HEK293 (cell line): ENCODE results near the gene GTF2F1.

Experiments used
- CTCF ChIA-PET: fragments of 350-600 bp; formaldehyde crosslinking; extraction: SDS; loops from one replicate; lab custom pipeline; 2021; ENCODE audit warnings: antibody characterized with exemption; lab: Yijun Ruan, JAX
- POLR2A ChIA-PET: fragments of 300-600 bp; formaldehyde crosslinking; extraction: SDS; loops from one replicate; lab custom pipeline; 2020; ENCODE audit warnings: antibody characterized with exemption, inconsistent platforms; lab: Yijun Ruan, JAX
- H3K27ac ChIP-seq: fragments of 200-500 bp; sonication (Bioruptor generic); 2 replicates; pipeline ENCODE4 v1.5.1; 2014; ENCODE audit warnings: low read depth, low read length, control low read depth, inconsistent platforms; ENCODE audit errors: extremely low read depth
- H3K36me3 ChIP-seq, 2 experiments: fragments of 200-500 bp in 1 of 2; sonication (Bioruptor generic) in 1 of 2; 1 replicate in 1 of 2; 2 replicates in 1 of 2; pipeline ENCODE4 v1.5.1; 2014 to 2017; ENCODE audit warnings: inconsistent platforms in 2 of 2, low read length in 2 of 2; ENCODE audit not compliant: control insufficient read depth in 2 of 2, insufficient read depth in 1 of 2
- H3K4me1 ChIP-seq: fragments of 200-500 bp; sonication (Bioruptor generic); 2 replicates; pipeline ENCODE4 v1.5.1; 2014; ENCODE audit warnings: mild to moderate bottlenecking, low read length, inconsistent platforms; ENCODE audit not compliant: control insufficient read depth, insufficient read depth
- H3K4me3 ChIP-seq: 2 replicates; pipeline ENCODE4 v1.5.1; 2011; ENCODE audit warnings: low read depth, mild to moderate bottlenecking, control low read depth, low read length, moderate library complexity
- H3K9me3 ChIP-seq: fragments of 200-500 bp; sonication (Bioruptor generic); 2 replicates; pipeline ENCODE4 v1.5.1; 2014; ENCODE audit warnings: low read depth, low read length, inconsistent platforms; ENCODE audit not compliant: control insufficient read depth, insufficient read depth
- KLF7 ChIP-seq: fragments of 450-650 bp; formaldehyde crosslinking; IDR thresholded peaks from 2 replicates; pipeline ENCODE4 v1.5.1; 2016; ENCODE audit warnings: missing biosample characterization, missing genetic modification characterization, borderline replicate concordance
- PATZ1 ChIP-seq: fragments of 450-650 bp; formaldehyde crosslinking; IDR thresholded peaks from 2 replicates; pipeline ENCODE4 v1.5.1; 2016; ENCODE audit warnings: missing biosample characterization, missing genetic modification characterization
- SP3 ChIP-seq: fragments of 450-650 bp; formaldehyde crosslinking; IDR thresholded peaks from 2 replicates; pipeline ENCODE4 v1.5.1; 2016; ENCODE audit warnings: missing biosample characterization, missing genetic modification characterization
- ZBTB7A ChIP-seq: fragments of 450-650 bp; formaldehyde crosslinking; IDR thresholded peaks from 2 replicates; pipeline ENCODE4 v1.5.1; 2016; ENCODE audit warnings: low read depth, missing biosample characterization, missing genetic modification characterization
- ZFP37 ChIP-seq: fragments of 450-650 bp; formaldehyde crosslinking; IDR thresholded peaks from 2 replicates; pipeline ENCODE4 v1.5.1; 2016; ENCODE audit warnings: missing biosample characterization, missing genetic modification characterization
- ZNF112 ChIP-seq: fragments of 450-650 bp; formaldehyde crosslinking; IDR thresholded peaks from 2 replicates; pipeline ENCODE4 v1.5.0; 2017; ENCODE audit warnings: missing biosample characterization, missing genetic modification characterization
- ZNF169 ChIP-seq: fragments of 450-650 bp; formaldehyde crosslinking; IDR thresholded peaks from 2 replicates; pipeline ENCODE4 v1.5.1; 2016; ENCODE audit warnings: missing biosample characterization, missing genetic modification characterization
- ZNF280C ChIP-seq: fragments of 450-650 bp; formaldehyde crosslinking; IDR thresholded peaks from 2 replicates; pipeline ENCODE4 v1.5.1; 2016; ENCODE audit warnings: missing biosample characterization, missing genetic modification characterization
- ZNF529 ChIP-seq: fragments of 450-650 bp; formaldehyde crosslinking; IDR thresholded peaks from 2 replicates; pipeline ENCODE4 v1.5.1; 2017; ENCODE audit warnings: missing genetic modification characterization, missing biosample characterization; ENCODE audit not compliant: insufficient replicate concordance
- ZNF560 ChIP-seq: fragments of 450-650 bp; formaldehyde crosslinking; IDR thresholded peaks from 2 replicates; pipeline ENCODE4 v1.5.1; 2017; ENCODE audit warnings: missing biosample characterization, missing genetic modification characterization, borderline replicate concordance
- ZNF658 ChIP-seq: fragments of 450-650 bp; formaldehyde crosslinking; IDR thresholded peaks from 2 replicates; pipeline ENCODE4; 2016; ENCODE audit warnings: missing biosample characterization, missing genetic modification characterization
- ZSCAN23 ChIP-seq: fragments of 450-650 bp; formaldehyde crosslinking; IDR thresholded peaks from 2 replicates; pipeline ENCODE4 v1.5.1; 2016; ENCODE audit warnings: missing biosample characterization, missing genetic modification characterization
- ZSCAN5A ChIP-seq: fragments of 450-650 bp; formaldehyde crosslinking; IDR thresholded peaks from 2 replicates; pipeline ENCODE4 v1.5.1; 2016; ENCODE audit warnings: missing biosample characterization, missing genetic modification characterization
- TF ChIP-seq, protein P1 (sequence below): fragments of 450-650 bp; formaldehyde crosslinking; IDR thresholded peaks from 2 replicates; pipeline ENCODE4 v1.5.1; 2017; ENCODE audit warnings: missing biosample characterization, mild to moderate bottlenecking, missing genetic modification characterization, moderate library complexity
- TF ChIP-seq, protein P2 (sequence below): fragments of 450-650 bp; formaldehyde crosslinking; IDR thresholded peaks from 2 replicates; pipeline ENCODE4 v1.5.1; 2016; ENCODE audit warnings: missing biosample characterization, missing genetic modification characterization

Gene GTF2F1

DNA sequence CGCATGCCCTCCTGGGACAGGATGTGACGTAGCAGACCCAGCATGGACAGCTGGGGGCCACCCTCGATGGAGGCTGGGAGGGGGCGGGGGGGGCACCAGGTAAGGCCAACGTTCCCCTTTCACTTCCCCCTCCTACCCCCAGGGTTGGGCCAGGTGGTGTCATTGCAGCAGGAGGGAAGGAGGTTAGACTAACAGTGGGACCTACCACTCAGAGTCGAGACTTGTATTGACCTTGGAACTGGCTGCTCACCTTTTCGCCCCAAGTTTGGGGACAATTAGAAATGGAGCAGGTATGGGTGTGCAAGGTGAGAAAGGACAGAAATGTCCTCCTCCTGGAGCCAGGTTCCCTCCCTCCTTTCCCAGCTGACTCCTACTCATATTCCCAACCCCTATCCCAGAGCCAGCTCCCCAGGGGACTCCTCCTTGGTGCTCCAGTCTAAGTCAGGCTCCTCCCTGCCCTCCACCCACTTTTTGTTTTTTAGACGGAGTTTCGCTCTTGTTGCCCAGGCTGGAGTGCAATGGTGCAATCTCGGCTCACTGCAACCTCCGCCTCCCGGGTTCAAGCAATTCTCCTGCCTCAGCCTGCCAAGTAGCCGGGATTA, 49.2 kb upstream of the GTF2F1 start:
- Histone ChIP-seq H3K36me3 (peaks cover 0 to 9% of the 10 kb centered on the region in 2 experiments; a peak in 2 of 3 replicates), H3K4me1 (no peaks in the 10 kb centered on the region), H3K27ac (no peak overlapping the region), H3K9me3 (no peaks in the 10 kb centered on the region), H3K4me3 (no peak overlapping the region)
- POLR2A ChIA-PET = no interaction called here
- TF ChIP-seq, protein P1, sequence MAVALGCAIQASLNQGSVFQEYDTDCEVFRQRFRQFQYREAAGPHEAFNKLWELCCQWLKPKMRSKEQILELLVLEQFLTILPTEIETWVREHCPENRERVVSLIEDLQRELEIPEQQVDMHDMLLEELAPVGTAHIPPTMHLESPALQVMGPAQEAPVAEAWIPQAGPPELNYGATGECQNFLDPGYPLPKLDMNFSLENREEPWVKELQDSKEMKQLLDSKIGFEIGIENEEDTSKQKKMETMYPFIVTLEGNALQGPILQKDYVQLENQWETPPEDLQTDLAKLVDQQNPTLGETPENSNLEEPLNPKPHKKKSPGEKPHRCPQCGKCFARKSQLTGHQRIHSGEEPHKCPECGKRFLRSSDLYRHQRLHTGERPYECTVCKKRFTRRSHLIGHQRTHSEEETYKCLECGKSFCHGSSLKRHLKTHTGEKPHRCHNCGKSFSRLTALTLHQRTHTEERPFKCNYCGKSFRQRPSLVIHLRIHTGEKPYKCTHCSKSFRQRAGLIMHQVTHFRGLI (tag by site-specific recombination) = no peak
- no peak for TF ChIP-seq ZBTB7A (tag by site-specific recombination)
- no peak for TF ChIP-seq ZNF560
- no peak for TF ChIP-seq SP3 (tag by site-specific recombination)
- no peak for TF ChIP-seq ZSCAN5A (tag by site-specific recombination)
- TF ChIP-seq ZNF112 = no peak
- TF ChIP-seq ZNF280C (tag by site-specific recombination) = no peak
- TF ChIP-seq ZFP37 (tag by site-specific recombination) = no peak
- no peak for TF ChIP-seq ZNF658 (tag by site-specific recombination)
- no peak for TF ChIP-seq PATZ1 (tag by site-specific recombination)
- TF ChIP-seq KLF7 (tag by site-specific recombination) = no peak
- TF ChIP-seq ZSCAN23 (tag by site-specific recombination) = no peak
- TF ChIP-seq, protein P2, sequence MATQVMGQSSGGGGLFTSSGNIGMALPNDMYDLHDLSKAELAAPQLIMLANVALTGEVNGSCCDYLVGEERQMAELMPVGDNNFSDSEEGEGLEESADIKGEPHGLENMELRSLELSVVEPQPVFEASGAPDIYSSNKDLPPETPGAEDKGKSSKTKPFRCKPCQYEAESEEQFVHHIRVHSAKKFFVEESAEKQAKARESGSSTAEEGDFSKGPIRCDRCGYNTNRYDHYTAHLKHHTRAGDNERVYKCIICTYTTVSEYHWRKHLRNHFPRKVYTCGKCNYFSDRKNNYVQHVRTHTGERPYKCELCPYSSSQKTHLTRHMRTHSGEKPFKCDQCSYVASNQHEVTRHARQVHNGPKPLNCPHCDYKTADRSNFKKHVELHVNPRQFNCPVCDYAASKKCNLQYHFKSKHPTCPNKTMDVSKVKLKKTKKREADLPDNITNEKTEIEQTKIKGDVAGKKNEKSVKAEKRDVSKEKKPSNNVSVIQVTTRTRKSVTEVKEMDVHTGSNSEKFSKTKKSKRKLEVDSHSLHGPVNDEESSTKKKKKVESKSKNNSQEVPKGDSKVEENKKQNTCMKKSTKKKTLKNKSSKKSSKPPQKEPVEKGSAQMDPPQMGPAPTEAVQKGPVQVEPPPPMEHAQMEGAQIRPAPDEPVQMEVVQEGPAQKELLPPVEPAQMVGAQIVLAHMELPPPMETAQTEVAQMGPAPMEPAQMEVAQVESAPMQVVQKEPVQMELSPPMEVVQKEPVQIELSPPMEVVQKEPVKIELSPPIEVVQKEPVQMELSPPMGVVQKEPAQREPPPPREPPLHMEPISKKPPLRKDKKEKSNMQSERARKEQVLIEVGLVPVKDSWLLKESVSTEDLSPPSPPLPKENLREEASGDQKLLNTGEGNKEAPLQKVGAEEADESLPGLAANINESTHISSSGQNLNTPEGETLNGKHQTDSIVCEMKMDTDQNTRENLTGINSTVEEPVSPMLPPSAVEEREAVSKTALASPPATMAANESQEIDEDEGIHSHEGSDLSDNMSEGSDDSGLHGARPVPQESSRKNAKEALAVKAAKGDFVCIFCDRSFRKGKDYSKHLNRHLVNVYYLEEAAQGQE (tag by site-specific recombination) = no peak
- no peak for TF ChIP-seq ZNF169
- no peak for TF ChIP-seq ZNF529 (tag by site-specific recombination)
- CTCF ChIA-PET = interaction anchor here (0.6 kb wide), 1 partner anchor 453 kb away, joined by 5 read pairs; no protein-coding TSS in a partner anchor
